Measurements from ENCODE around the gene ACSS3. TPM values are rescaled to one million over a fixed set of nuclear protein-coding genes. Genes with fewer than 3 reads are reported as not detected.
"Not testable (repeated sequence)": the region's sequence is repeated elsewhere in the genome, so short reads cannot be mapped to it uniquely, and the experiment has no call there.

The ACSS3 gene
- polyA plus RNA-seq (ENCODE audit: insufficient read length in 3 of 3): 10 to 100 TPM; 20.1 to 21.3 (median 21.2) TPM

- DNase-seq (ENCODE audit: low read depth in 3 of 3, low spot score in 2 of 3): peak; percentile 23 to 45 (median 44)
Observed at GRCh38 chr12:81077686-81078441, at the start of gene ACSS3. ACSS3 (plus strand) TSS chr12:81078079; CDS start chr12:81078121, 42 bp downstream.

- DNase-seq (ENCODE audit: low read depth in 3 of 3, low spot score in 2 of 3): no peak
Observed at GRCh38 chr12:81034926-81035325, 43.0 kb upstream of the ACSS3 start.

GRCh38 chr12:81039231-81039630, 38.6 kb upstream of the ACSS3 start:
- DNase-seq (ENCODE audit: low read depth in 3 of 3, low spot score in 2 of 3): no peak

GRCh38 chr12:81043979-81044740, 33.7 kb upstream of the ACSS3 start:
- DNase-seq (ENCODE audit: low read depth in 3 of 3, low spot score in 2 of 3): no peak

- not testable (repeated sequence) for DNase-seq (ENCODE audit: low read depth in 3 of 3, low spot score in 2 of 3)
Observed at GRCh38 chr12:81064971-81065370, 12.9 kb upstream of the ACSS3 start.

- no peak for DNase-seq (ENCODE audit: low read depth in 3 of 3, low spot score in 2 of 3)
Observed at GRCh38 chr12:81070846-81071245, 7.0 kb upstream of the ACSS3 start.

GRCh38 chr12:81075539-81075938, 2.3 kb upstream of the ACSS3 start:
- DNase-seq (ENCODE audit: low read depth in 3 of 3, low spot score in 2 of 3): no peak

GRCh38 chr12:81077329-81077685, 572 bp upstream of the ACSS3 start:
- DNase-seq (ENCODE audit: low read depth in 3 of 3, low spot score in 2 of 3): peak in 1 of 3 donors; percentile 23

GRCh38 chr12:81078469-81079196, 754 bp downstream of the ACSS3 start:
- peak in 2 of 3 donors; percentile 8 to 20 for DNase-seq (ENCODE audit: low read depth in 3 of 3, low spot score in 2 of 3)

- DNase-seq (ENCODE audit: low read depth in 3 of 3, low spot score in 2 of 3): no peak
Observed at GRCh38 chr12:81079280-81080076, 1.6 kb downstream of the ACSS3 start.

GRCh38 chr12:81080431-81080983, 2.6 kb downstream of the ACSS3 start:
- no peak for DNase-seq (ENCODE audit: low read depth in 3 of 3, low spot score in 2 of 3)

GRCh38 chr12:81081726-81082125, 3.8 kb downstream of the ACSS3 start:
- DNase-seq (ENCODE audit: low read depth in 3 of 3, low spot score in 2 of 3): no peak

- no peak for DNase-seq (ENCODE audit: low read depth in 3 of 3, low spot score in 2 of 3)
Observed at GRCh38 chr12:81083018-81083417, 5.1 kb downstream of the ACSS3 start.

GRCh38 chr12:81083906-81084513, 6.1 kb downstream of the ACSS3 start:
- DNase-seq (ENCODE audit: low read depth in 3 of 3, low spot score in 2 of 3): no peak

GRCh38 chr12:81084811-81085350, 7.0 kb downstream of the ACSS3 start:
- no peak for DNase-seq (ENCODE audit: low read depth in 3 of 3, low spot score in 2 of 3)

- DNase-seq (ENCODE audit: low read depth in 3 of 3, low spot score in 2 of 3): no peak
Observed at GRCh38 chr12:81085832-81086231, 8.0 kb downstream of the ACSS3 start.

GRCh38 chr12:81086342-81086741, 8.5 kb downstream of the ACSS3 start:
- DNase-seq (ENCODE audit: low read depth in 3 of 3, low spot score in 2 of 3): no peak

GRCh38 chr12:81088221-81088620, 10.3 kb downstream of the ACSS3 start:
- DNase-seq (ENCODE audit: low read depth in 3 of 3, low spot score in 2 of 3): no peak

GRCh38 chr12:81089412-81089811, 11.5 kb downstream of the ACSS3 start:
- DNase-seq (ENCODE audit: low read depth in 3 of 3, low spot score in 2 of 3): no peak
